Peyer's patch (tissue), 4 donors: ENCODE results near the gene MAD1L1.

ENCODE experiments used
- POLR2A ChIP-seq, 2 donors: fragments of 450-650 bp; IDR thresholded peaks; one replicate each; pipeline ENCODE4 v1.5.1; 2017; ENCODE audit warnings: antibody characterized with exemption in 2 of 2, mild to moderate bottlenecking in 2 of 2, moderate library complexity in 2 of 2
- TF ChIP-seq, protein P1 (sequence below), 6 experiments: fragments of 450-650 bp in 4 of 6; fragments of 200-600 bp in 2 of 6; sonication (generic) in 1 of 6; IDR thresholded peaks; one replicate each; pipeline ENCODE4 v1.5.1; 2017 to 2019; ENCODE audit warnings: antibody characterized with exemption in 6 of 6, mild to moderate bottlenecking in 3 of 6, moderate library complexity in 1 of 6

DNA sequence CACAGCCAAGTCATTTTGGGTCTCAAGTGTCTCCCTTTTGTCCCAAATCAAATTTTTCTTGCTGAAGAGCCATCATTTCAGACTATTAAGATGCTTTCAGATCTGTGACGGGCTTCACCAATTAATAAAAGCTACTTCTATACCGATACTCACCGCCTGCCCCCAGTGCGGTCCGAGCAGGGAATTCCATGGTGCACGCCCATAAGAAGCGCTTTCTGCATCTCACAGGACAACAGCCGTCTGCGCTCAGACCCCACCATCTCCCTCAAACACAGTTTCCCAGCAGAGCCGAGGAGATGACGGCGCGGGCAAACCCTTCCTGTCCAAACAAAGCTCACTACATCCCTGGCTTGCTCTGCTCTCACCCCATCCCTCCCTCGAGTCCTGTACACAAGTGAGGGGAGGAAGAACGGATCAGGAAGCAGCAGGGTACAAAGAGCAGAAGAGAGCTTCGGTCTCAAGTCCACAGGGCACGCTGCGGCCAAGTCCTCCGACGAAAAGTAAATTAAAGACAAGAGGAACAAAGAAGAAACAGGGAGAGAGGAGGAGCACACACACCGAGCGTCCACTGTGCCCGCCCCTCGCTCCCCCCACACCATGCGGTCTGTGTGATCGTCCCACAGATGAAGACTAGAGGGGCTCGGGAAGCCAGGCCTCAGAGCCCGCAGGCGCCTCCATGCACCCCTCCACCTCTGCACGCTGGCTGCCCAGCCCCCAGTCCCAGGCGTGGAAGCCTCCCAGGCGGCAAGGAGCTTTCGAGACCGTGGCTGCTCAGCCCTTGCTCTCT lies 121.9 kb downstream of the MAD1L1 start:
- TF ChIP-seq POLR2A (IDR thresholded peaks at IDR 0.05) = no peak
- TF ChIP-seq, protein P1, sequence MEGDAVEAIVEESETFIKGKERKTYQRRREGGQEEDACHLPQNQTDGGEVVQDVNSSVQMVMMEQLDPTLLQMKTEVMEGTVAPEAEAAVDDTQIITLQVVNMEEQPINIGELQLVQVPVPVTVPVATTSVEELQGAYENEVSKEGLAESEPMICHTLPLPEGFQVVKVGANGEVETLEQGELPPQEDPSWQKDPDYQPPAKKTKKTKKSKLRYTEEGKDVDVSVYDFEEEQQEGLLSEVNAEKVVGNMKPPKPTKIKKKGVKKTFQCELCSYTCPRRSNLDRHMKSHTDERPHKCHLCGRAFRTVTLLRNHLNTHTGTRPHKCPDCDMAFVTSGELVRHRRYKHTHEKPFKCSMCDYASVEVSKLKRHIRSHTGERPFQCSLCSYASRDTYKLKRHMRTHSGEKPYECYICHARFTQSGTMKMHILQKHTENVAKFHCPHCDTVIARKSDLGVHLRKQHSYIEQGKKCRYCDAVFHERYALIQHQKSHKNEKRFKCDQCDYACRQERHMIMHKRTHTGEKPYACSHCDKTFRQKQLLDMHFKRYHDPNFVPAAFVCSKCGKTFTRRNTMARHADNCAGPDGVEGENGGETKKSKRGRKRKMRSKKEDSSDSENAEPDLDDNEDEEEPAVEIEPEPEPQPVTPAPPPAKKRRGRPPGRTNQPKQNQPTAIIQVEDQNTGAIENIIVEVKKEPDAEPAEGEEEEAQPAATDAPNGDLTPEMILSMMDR (IDR thresholded peaks at IDR 0.05) = no peak
